CD4-positive, CD25-positive, alpha-beta regulatory T cell (primary cell): Measurements from ENCODE around the gene TANC1. TPM values are rescaled to one million over a fixed set of nuclear protein-coding genes. Genes with fewer than 3 reads are reported as not detected.

ENCODE experiments used
- ATAC-seq, 2 donors: fragments of 150-1000 bp; cut with Tn5 transposase; one replicate each; pipeline ENCODE4 v1.10.0; 2021; ENCODE audit warnings: low read depth in 2 of 2, moderate number of reproducible peaks in 2 of 2, moderate library complexity in 1 of 2
- DNase-seq, 3 donors: peaks; one replicate each; pipeline versions ENCODE4 v3.0.0 to v3.0.0-alpha.2; 2012 to 2022; ENCODE audit warnings: mixed read lengths in 1 of 3
- H3K27ac ChIP-seq: one replicate; pipeline ENCODE4 v1.7.0; 2013; ENCODE audit warnings: mild to moderate bottlenecking, low read length; ENCODE audit not compliant: insufficient read depth, poor library complexity, severe bottlenecking
- H3K27me3 ChIP-seq: one replicate; pipeline ENCODE4 v1.7.0; 2013; ENCODE audit warnings: low read length; ENCODE audit not compliant: control insufficient read depth, insufficient read depth
- H3K36me3 ChIP-seq: one replicate; pipeline ENCODE4 v1.7.0; 2013; ENCODE audit warnings: mild to moderate bottlenecking, low read length, moderate library complexity; ENCODE audit not compliant: control insufficient read depth, insufficient read depth
- H3K4me1 ChIP-seq: 2 replicates; pipeline ENCODE4 v1.7.0; 2013; ENCODE audit warnings: mild to moderate bottlenecking, low read length; ENCODE audit not compliant: insufficient read depth, control insufficient read depth, poor library complexity, severe bottlenecking
- H3K4me3 ChIP-seq: one replicate; pipeline ENCODE4 v1.7.0; 2013; ENCODE audit warnings: low read depth, mild to moderate bottlenecking, low read length, moderate library complexity
- H3K9me3 ChIP-seq, 2 experiments: 1 replicate in 1 of 2; 2 replicates in 1 of 2; pipeline ENCODE4 v1.7.0; 2013; ENCODE audit warnings: low read length in 2 of 2, mild to moderate bottlenecking in 1 of 2, moderate library complexity in 1 of 2; ENCODE audit not compliant: control insufficient read depth in 2 of 2
- H3K27ac Mint-ChIP-seq, 3 donors: one replicate each; pipeline ENCODE4 v1.8.0; 2020 to 2022; ENCODE audit warnings: mild to moderate bottlenecking in 3 of 3, mixed read lengths in 3 of 3, moderate library complexity in 2 of 3
- H3K27me3 Mint-ChIP-seq: one replicate; pipeline ENCODE4 v1.8.0; 2022; ENCODE audit warnings: mild to moderate bottlenecking, mixed read lengths
- H3K36me3 Mint-ChIP-seq: one replicate; pipeline ENCODE4 v1.8.0; 2020; ENCODE audit warnings: mixed read lengths
- H3K4me1 Mint-ChIP-seq, 4 donors: one replicate each; pipeline ENCODE4 v1.8.0; 2020 to 2022; ENCODE audit warnings: mixed read lengths in 4 of 4, mild to moderate bottlenecking in 1 of 4
- H3K4me3 Mint-ChIP-seq, 4 donors: one replicate each; pipeline ENCODE4 v1.8.0; 2020 to 2022; ENCODE audit warnings: mild to moderate bottlenecking in 4 of 4, mixed read lengths in 4 of 4, moderate library complexity in 3 of 4
- H3K9me3 Mint-ChIP-seq, 7 donors: one replicate each; pipeline ENCODE4 v1.8.0; 2020 to 2022; ENCODE audit warnings: mixed read lengths in 7 of 7, mild to moderate bottlenecking in 3 of 7, moderate library complexity in 2 of 7
- polyA plus RNA-seq, 4 donors: library from polyadenylated mRNA; unstranded; fragments of 300-500 nt; fragmentation: Illumina TruSeq; gene quantifications; one replicate each; pipeline ENCODE4 v1.2.3, GENCODE V29; 2021
- total RNA-seq: library from RNA; stranded (reverse); gene quantifications from one replicate; pipeline ENCODE4 v1.2.3, GENCODE V29; 2022

TANC1 gene
- total and polyA plus RNA-seq, 5 donors from 2014 or later = 0.06 to 0.07 TPM; not detected in 3

GRCh38 chr2:159103411-159103810, 135.0 kb downstream of the TANC1 start:
- no peaks in the 10 kb centered on the region for H3K36me3 Mint-ChIP-seq
- H3K4me1 Mint-ChIP-seq = peaks cover 0 to 4% (median under 1%) of the 10 kb centered on the region in 4 donors
- Histone ChIP-seq H3K4me3 (no peak overlapping the region), H3K4me1 (no peaks in the 10 kb centered on the region), H3K9me3 (no peaks in the 10 kb centered on the region), H3K27me3 (peaks cover 4% of the 10 kb centered on the region), H3K36me3 (no peaks in the 10 kb centered on the region), H3K27ac (no peak overlapping the region)
- no peak overlapping the region for H3K27ac Mint-ChIP-seq
- H3K4me3 Mint-ChIP-seq = no peak overlapping the region
- no peak for DNase-seq
- ATAC-seq = no peak
- no peaks in the 10 kb centered on the region for H3K9me3 Mint-ChIP-seq
- H3K27me3 Mint-ChIP-seq = peaks cover 12% of the 10 kb centered on the region

- Histone ChIP-seq H3K9me3 (no peaks in the 10 kb centered on the region), H3K27me3 (peaks cover 4% of the 10 kb centered on the region), H3K4me1 (no peaks in the 10 kb centered on the region), H3K36me3 (no peaks in the 10 kb centered on the region), H3K27ac (no peak overlapping the region), H3K4me3 (no peak overlapping the region)
- DNase-seq (no peak), ATAC-seq (no peak)
- Mint-ChIP-seq H3K27me3 (peaks cover 16% of the 10 kb centered on the region), H3K4me3 (no peak overlapping the region), H3K9me3 (no peaks in the 10 kb centered on the region), H3K36me3 (no peaks in the 10 kb centered on the region), H3K27ac (no peak overlapping the region), H3K4me1 (no peaks in the 10 kb centered on the region)
Measured at GRCh38 chr2:159106109-159106508, 137.7 kb downstream of the TANC1 start.

GRCh38 chr2:159108181-159108893, 139.9 kb downstream of the TANC1 start:
- no peaks in the 10 kb centered on the region for H3K36me3 ChIP-seq
- no peaks in the 10 kb centered on the region for H3K9me3 Mint-ChIP-seq
- no peak overlapping the region for H3K27ac Mint-ChIP-seq

GRCh38 chr2:159109517-159109916, 141.1 kb downstream of the TANC1 start:
- ATAC-seq (no peak), DNase-seq (no peak)
- Mint-ChIP-seq H3K27me3 (peaks cover 25% of the 10 kb centered on the region), H3K4me1 (no peaks in the 10 kb centered on the region), H3K36me3 (no peaks in the 10 kb centered on the region), H3K27ac (peak overlapping the region in 1 of 3 donors; percentile 6), H3K9me3 (no peaks in the 10 kb centered on the region), H3K4me3 (no peak overlapping the region)
- Histone ChIP-seq H3K27ac (no peak overlapping the region), H3K4me1 (no peaks in the 10 kb centered on the region), H3K9me3 (no peaks in the 10 kb centered on the region), H3K4me3 (no peak overlapping the region), H3K27me3 (peaks cover 4% of the 10 kb centered on the region), H3K36me3 (no peaks in the 10 kb centered on the region)

More at GRCh38 chr2:159108181-159108893, 139.9 kb downstream of the TANC1 start:
- no peak for DNase-seq
- H3K4me3 Mint-ChIP-seq = no peak overlapping the region
- Histone ChIP-seq H3K27me3 (peaks cover 4% of the 10 kb centered on the region), H3K4me3 (no peak overlapping the region), H3K27ac (no peak overlapping the region), H3K9me3 (no peaks in the 10 kb centered on the region), H3K4me1 (no peaks in the 10 kb centered on the region)
- no peaks in the 10 kb centered on the region for H3K36me3 Mint-ChIP-seq
- no peaks in the 10 kb centered on the region for H3K4me1 Mint-ChIP-seq
- no peak for ATAC-seq
- peaks cover 21% of the 10 kb centered on the region for H3K27me3 Mint-ChIP-seq

GRCh38 chr2:159110784-159111183, 142.3 kb downstream of the TANC1 start:
- H3K36me3 ChIP-seq = no peaks in the 10 kb centered on the region
- DNase-seq (no peak), ATAC-seq (no peak)
- Mint-ChIP-seq H3K27ac (no peak overlapping the region), H3K27me3 (peaks cover 25% of the 10 kb centered on the region), H3K36me3 (no peaks in the 10 kb centered on the region), H3K4me3 (no peak overlapping the region), H3K4me1 (no peaks in the 10 kb centered on the region), H3K9me3 (no peaks in the 10 kb centered on the region)
- no peaks in the 10 kb centered on the region for H3K4me1 ChIP-seq
- H3K4me3 ChIP-seq = no peak overlapping the region
- H3K27ac ChIP-seq = no peak overlapping the region
- peaks cover 4% of the 10 kb centered on the region for H3K27me3 ChIP-seq
- H3K9me3 ChIP-seq = no peaks in the 10 kb centered on the region

- ATAC-seq (no peak), DNase-seq (no peak)
- Histone ChIP-seq H3K4me1 (no peaks in the 10 kb centered on the region), H3K36me3 (no peaks in the 10 kb centered on the region), H3K27ac (no peak overlapping the region), H3K9me3 (no peaks in the 10 kb centered on the region), H3K27me3 (peaks cover 4% of the 10 kb centered on the region), H3K4me3 (no peak overlapping the region)
- H3K27me3 Mint-ChIP-seq = peaks cover 25% of the 10 kb centered on the region
- H3K36me3 Mint-ChIP-seq = no peaks in the 10 kb centered on the region
- no peaks in the 10 kb centered on the region for H3K9me3 Mint-ChIP-seq
- no peak overlapping the region for H3K27ac Mint-ChIP-seq
- no peak overlapping the region for H3K4me3 Mint-ChIP-seq
- H3K4me1 Mint-ChIP-seq = no peaks in the 10 kb centered on the region
Measured at GRCh38 chr2:159111346-159111927, 143.0 kb downstream of the TANC1 start.

- Histone ChIP-seq H3K36me3 (no peaks in the 10 kb centered on the region), H3K4me1 (no peaks in the 10 kb centered on the region), H3K9me3 (no peaks in the 10 kb centered on the region), H3K4me3 (no peak overlapping the region), H3K27me3 (no peaks in the 10 kb centered on the region), H3K27ac (no peak overlapping the region)
- Mint-ChIP-seq H3K27me3 (peaks cover 8% of the 10 kb centered on the region), H3K27ac (no peak overlapping the region), H3K4me3 (no peak overlapping the region), H3K4me1 (no peaks in the 10 kb centered on the region), H3K36me3 (no peaks in the 10 kb centered on the region), H3K9me3 (no peaks in the 10 kb centered on the region)
- ATAC-seq (no peak), DNase-seq (no peak)
Measured at GRCh38 chr2:159114835-159115234, 146.4 kb downstream of the TANC1 start.

GRCh38 chr2:159116922-159117321, 148.5 kb downstream of the TANC1 start:
- DNase-seq (no peak), ATAC-seq (no peak)
- no peaks in the 10 kb centered on the region for H3K9me3 ChIP-seq
- Mint-ChIP-seq H3K36me3 (no peaks in the 10 kb centered on the region), H3K4me3 (no peak overlapping the region), H3K27me3 (peaks cover 8% of the 10 kb centered on the region), H3K27ac (no peak overlapping the region), H3K9me3 (no peaks in the 10 kb centered on the region), H3K4me1 (no peaks in the 10 kb centered on the region)
- no peaks in the 10 kb centered on the region for H3K4me1 ChIP-seq
- H3K36me3 ChIP-seq = no peaks in the 10 kb centered on the region
- no peak overlapping the region for H3K4me3 ChIP-seq
- peaks cover 4% of the 10 kb centered on the region for H3K27me3 ChIP-seq
- H3K27ac ChIP-seq = no peak overlapping the region
